Neural progenitor cell (in vitro differentiated cells): Measurements from ENCODE around the gene FRAS1. TPM values are rescaled to one million over a fixed set of nuclear protein-coding genes. Genes with fewer than 3 reads are reported as not detected.

Experiments
- DNase-seq: peaks from one replicate; pipeline ENCODE4 v3.0.0-alpha.2; 2016; ENCODE audit warnings: low spot score
- H2AFZ ChIP-seq: fragments of 200-600 bp; sonication (generic); replicated peaks from 2 replicates; pipeline ENCODE4 v1.6.1; 2016; ENCODE audit warnings: antibody characterized with exemption
- H3F3A ChIP-seq: fragments of 200-600 bp; sonication (generic); 2 replicates; pipeline ENCODE4 v1.6.1; 2016; ENCODE audit warnings: antibody characterized with exemption, low read depth
- H3K27ac ChIP-seq: fragments of 200-600 bp; sonication (generic); 2 replicates; pipeline ENCODE4 v1.5.1; 2016; ENCODE audit warnings: mild to moderate bottlenecking
- H3K27me3 ChIP-seq: fragments of 200-600 bp; sonication (generic); 2 replicates; pipeline ENCODE4 v1.6.1; 2016; ENCODE audit warnings: mild to moderate bottlenecking, moderate library complexity
- H3K36me3 ChIP-seq: fragments of 200-600 bp; sonication (generic); 2 replicates; pipeline ENCODE4 v1.5.1; 2016
- H3K4me1 ChIP-seq: fragments of 200-600 bp; sonication (generic); 2 replicates; pipeline ENCODE4 v1.6.1; 2016; ENCODE audit warnings: mixed run types
- H3K4me2 ChIP-seq: fragments of 200-600 bp; sonication (generic); 2 replicates; pipeline ENCODE4 v1.6.1; 2016
- H3K4me3 ChIP-seq: fragments of 200-600 bp; sonication (generic); 2 replicates; pipeline ENCODE4 v1.5.1; 2016
- H3K79me2 ChIP-seq: fragments of 200-600 bp; sonication (generic); 2 replicates; pipeline ENCODE4 v1.6.1; 2016; ENCODE audit warnings: low read depth
- H3K9ac ChIP-seq: fragments of 200-600 bp; sonication (generic); 2 replicates; pipeline ENCODE4 v1.6.1; 2016
- H3K9me3 ChIP-seq: fragments of 200-600 bp; sonication (generic); 2 replicates; pipeline ENCODE4 v1.5.1; 2016; ENCODE audit warnings: low read depth
- H4K20me1 ChIP-seq: fragments of 200-600 bp; sonication (generic); 2 replicates; pipeline ENCODE4 v1.6.1; 2016; ENCODE audit warnings: low read depth
- H3K27ac Mint-ChIP-seq: 3 replicates; pipeline ENCODE4 v1.8.0; 2021; ENCODE audit warnings: mixed read lengths
- H3K27me3 Mint-ChIP-seq: 2 replicates; pipeline ENCODE4 v1.8.0; 2022; ENCODE audit warnings: low read depth, mild to moderate bottlenecking, inconsistent platforms, moderate library complexity, mixed read lengths; ENCODE audit not compliant: insufficient read depth
- H3K36me3 Mint-ChIP-seq: 3 replicates; pipeline ENCODE4 v1.8.0; 2021; ENCODE audit warnings: mixed read lengths
- H3K4me1 Mint-ChIP-seq: 3 replicates; pipeline ENCODE4 v1.8.0; 2021; ENCODE audit warnings: mixed read lengths
- H3K4me3 Mint-ChIP-seq: 3 replicates; pipeline ENCODE4 v1.8.0; 2021; ENCODE audit warnings: mild to moderate bottlenecking, moderate library complexity, mixed read lengths
- H3K9me3 Mint-ChIP-seq: 3 replicates; pipeline ENCODE4 v1.8.0; 2020; ENCODE audit warnings: mixed read lengths
- EZH2 ChIP-seq: fragments of 200-600 bp; sonication (generic); IDR thresholded peaks from 2 replicates; pipeline ENCODE4 v1.6.1; 2017; ENCODE audit warnings: antibody characterized with exemption, mild to moderate bottlenecking, moderate library complexity
- EZH2phosphoT487 ChIP-seq: fragments of 200-600 bp; sonication (generic); IDR thresholded peaks from 2 replicates; pipeline ENCODE4 v1.6.1; 2017; ENCODE audit warnings: antibody characterized with exemption
- total RNA-seq: library from RNA; depleted of rRNA; stranded (reverse); fragments of >200 nt; gene quantifications from 2 replicates; pipeline ENCODE4 v1.2.3, GENCODE V29; 2015; ENCODE audit warnings: low replicate concordance
- TF ChIP-seq, protein P1 (sequence below): fragments of 200-600 bp; sonication (generic); IDR thresholded peaks from 2 replicates; pipeline ENCODE4 v1.5.1; 2017; ENCODE audit warnings: antibody characterized with exemption, mild to moderate bottlenecking

The FRAS1 gene
- total RNA-seq, 1 donor from 2014 or later: 21.3 TPM

DNA sequence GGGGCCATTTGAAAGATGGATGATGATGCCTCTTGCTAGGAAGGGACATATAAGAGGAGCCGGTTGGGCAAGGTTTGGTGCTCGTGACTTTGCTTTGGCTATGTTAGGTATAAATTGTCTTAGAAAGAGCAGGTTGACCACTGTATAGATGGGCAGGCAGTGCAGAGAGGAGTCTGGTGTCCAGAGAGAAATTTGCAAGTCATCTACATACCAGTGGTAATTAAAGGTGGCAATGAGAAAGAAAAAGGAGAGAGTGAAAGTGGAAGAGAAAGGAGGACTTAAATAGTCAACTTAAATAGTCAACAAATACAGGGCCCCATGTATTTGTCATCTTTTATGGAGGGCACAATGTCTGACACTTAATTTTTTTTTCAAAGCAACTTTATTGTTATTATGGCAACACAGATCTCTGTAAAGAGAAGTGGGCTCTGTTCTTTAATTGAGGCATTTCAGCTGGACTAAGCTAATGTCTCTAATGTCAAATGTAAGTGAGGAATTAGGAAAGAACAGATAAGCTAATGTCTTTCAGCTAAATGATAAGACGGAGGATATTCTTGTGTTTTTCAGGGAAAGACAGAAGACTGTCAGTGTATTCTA, 419.1 kb downstream of the FRAS1 start:
- Histone ChIP-seq H3K9ac (no peak overlapping the region), H3K4me1 (no peaks in the 10 kb centered on the region), H4K20me1 (no peaks in the 10 kb centered on the region), H3K4me3 (no peak overlapping the region), H2AFZ (no peak overlapping the region), H3K27me3 (no peaks in the 10 kb centered on the region), H3K36me3 (no peaks in the 10 kb centered on the region), H3K27ac (no peak overlapping the region), H3K9me3 (no peaks in the 10 kb centered on the region), H3K79me2 (no peaks in the 10 kb centered on the region), H3K4me2 (no peak overlapping the region), H3F3A (no peaks in the 10 kb centered on the region)
- peaks cover 3% of the 10 kb centered on the region for H3K27me3 Mint-ChIP-seq
- H3K27ac Mint-ChIP-seq: no peak overlapping the region
- DNase-seq: no peak
- H3K9me3 Mint-ChIP-seq: no peaks in the 10 kb centered on the region
- H3K4me1 Mint-ChIP-seq: no peaks in the 10 kb centered on the region
- peaks cover 5% of the 10 kb centered on the region for H3K36me3 Mint-ChIP-seq
- no peak overlapping the region for H3K4me3 Mint-ChIP-seq
- no peak for TF ChIP-seq EZH2phosphoT487
- TF ChIP-seq, protein P1, sequence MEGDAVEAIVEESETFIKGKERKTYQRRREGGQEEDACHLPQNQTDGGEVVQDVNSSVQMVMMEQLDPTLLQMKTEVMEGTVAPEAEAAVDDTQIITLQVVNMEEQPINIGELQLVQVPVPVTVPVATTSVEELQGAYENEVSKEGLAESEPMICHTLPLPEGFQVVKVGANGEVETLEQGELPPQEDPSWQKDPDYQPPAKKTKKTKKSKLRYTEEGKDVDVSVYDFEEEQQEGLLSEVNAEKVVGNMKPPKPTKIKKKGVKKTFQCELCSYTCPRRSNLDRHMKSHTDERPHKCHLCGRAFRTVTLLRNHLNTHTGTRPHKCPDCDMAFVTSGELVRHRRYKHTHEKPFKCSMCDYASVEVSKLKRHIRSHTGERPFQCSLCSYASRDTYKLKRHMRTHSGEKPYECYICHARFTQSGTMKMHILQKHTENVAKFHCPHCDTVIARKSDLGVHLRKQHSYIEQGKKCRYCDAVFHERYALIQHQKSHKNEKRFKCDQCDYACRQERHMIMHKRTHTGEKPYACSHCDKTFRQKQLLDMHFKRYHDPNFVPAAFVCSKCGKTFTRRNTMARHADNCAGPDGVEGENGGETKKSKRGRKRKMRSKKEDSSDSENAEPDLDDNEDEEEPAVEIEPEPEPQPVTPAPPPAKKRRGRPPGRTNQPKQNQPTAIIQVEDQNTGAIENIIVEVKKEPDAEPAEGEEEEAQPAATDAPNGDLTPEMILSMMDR: no peak
- TF ChIP-seq EZH2: no peak

DNA sequence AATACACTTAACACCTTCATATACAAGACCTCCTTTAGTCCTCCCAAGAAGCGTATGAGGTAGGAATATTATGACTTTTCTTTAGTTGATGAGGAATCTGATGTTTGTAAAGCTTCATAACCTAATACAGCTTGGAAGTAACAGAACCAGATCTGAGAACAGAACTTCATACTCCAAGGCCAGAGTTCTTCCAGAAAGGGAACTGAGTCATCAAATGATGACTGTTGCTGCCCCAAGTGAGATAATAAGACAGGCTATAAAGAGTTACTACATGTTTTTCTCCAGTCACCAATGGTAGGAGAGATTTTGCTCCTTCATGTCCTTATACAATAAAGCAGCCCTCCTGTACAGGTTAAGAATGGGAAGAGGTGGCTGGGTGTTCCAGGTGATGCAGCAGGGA, 420.2 kb downstream of the FRAS1 start:
- Mint-ChIP-seq H3K27ac (no peak overlapping the region), H3K4me3 (no peak overlapping the region), H3K36me3 (peaks cover 7% of the 10 kb centered on the region), H3K27me3 (peaks cover 3% of the 10 kb centered on the region), H3K4me1 (no peaks in the 10 kb centered on the region), H3K9me3 (no peaks in the 10 kb centered on the region)
- Histone ChIP-seq H3K4me1 (no peaks in the 10 kb centered on the region), H3K4me2 (no peak overlapping the region), H3F3A (no peaks in the 10 kb centered on the region), H3K27ac (no peak overlapping the region), H2AFZ (no peak overlapping the region), H4K20me1 (no peaks in the 10 kb centered on the region), H3K9ac (no peak overlapping the region), H3K27me3 (no peaks in the 10 kb centered on the region), H3K4me3 (no peak overlapping the region), H3K36me3 (no peaks in the 10 kb centered on the region), H3K9me3 (no peaks in the 10 kb centered on the region), H3K79me2 (no peaks in the 10 kb centered on the region)
- TF ChIP-seq EZH2phosphoT487: no peak
- no peak for DNase-seq

DNA sequence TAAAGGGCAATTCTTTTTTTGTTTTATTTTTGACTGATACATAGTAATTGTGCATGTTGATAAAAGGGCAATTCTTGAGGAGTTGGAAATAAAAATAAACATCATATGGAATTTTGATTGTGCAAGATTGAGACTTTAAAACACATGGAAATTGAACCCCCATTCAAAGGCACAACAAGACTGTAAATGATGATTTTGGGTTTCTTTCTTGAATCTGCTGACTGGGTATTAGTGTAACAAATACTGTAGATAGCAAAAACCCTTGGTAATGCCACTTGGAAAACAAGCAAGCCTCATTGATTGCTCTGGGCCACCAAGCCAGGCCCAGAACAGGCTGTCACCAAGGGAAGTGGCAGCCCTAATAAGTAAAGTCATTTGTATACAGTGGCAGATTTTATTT, 421.4 kb downstream of the FRAS1 start:
- Mint-ChIP-seq H3K4me1 (no peaks in the 10 kb centered on the region), H3K27me3 (peaks cover 3% of the 10 kb centered on the region), H3K36me3 (peaks cover 10% of the 10 kb centered on the region), H3K9me3 (no peaks in the 10 kb centered on the region), H3K27ac (no peak overlapping the region), H3K4me3 (no peak overlapping the region)
- no peak overlapping the region for H3K4me2 ChIP-seq
- no peak for DNase-seq
- H3F3A ChIP-seq: no peaks in the 10 kb centered on the region
- H3K9ac ChIP-seq: no peak overlapping the region
- TF ChIP-seq EZH2phosphoT487 (no peak), EZH2 (no peak)
- TF ChIP-seq, protein P1: no peak
- no peaks in the 10 kb centered on the region for H3K36me3 ChIP-seq
- no peak overlapping the region for H3K4me3 ChIP-seq
- H2AFZ ChIP-seq: no peak overlapping the region
- no peaks in the 10 kb centered on the region for H3K27me3 ChIP-seq
- H3K9me3 ChIP-seq: no peaks in the 10 kb centered on the region
- no peaks in the 10 kb centered on the region for H4K20me1 ChIP-seq
- H3K4me1 ChIP-seq: no peaks in the 10 kb centered on the region
- no peaks in the 10 kb centered on the region for H3K79me2 ChIP-seq
- no peak overlapping the region for H3K27ac ChIP-seq

DNA sequence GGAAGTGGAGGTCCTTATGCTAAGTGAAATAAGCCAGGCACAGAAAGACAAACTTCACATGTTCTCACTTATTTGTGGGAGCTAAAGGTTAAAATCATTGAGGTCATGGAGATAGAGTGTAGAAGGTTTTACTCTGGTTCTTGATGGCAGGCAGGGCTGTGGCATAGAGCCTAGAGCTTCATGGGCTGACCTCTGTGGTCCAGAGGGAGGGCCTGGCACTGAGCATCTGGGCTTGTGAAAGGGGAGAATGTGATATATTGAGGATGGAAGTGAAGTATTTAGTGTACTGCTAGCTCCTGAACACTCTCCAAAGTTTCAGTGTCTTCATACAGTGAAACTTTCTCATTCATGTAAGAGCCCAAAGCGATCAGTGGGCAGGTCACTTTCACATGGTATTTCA, 423.2 kb downstream of the FRAS1 start:
- Histone ChIP-seq H3K79me2 (no peaks in the 10 kb centered on the region), H3K4me3 (no peak overlapping the region), H3K9me3 (no peaks in the 10 kb centered on the region), H3K4me1 (no peaks in the 10 kb centered on the region), H2AFZ (no peak overlapping the region), H3K27ac (no peak overlapping the region), H3K27me3 (no peaks in the 10 kb centered on the region), H3K9ac (no peak overlapping the region), H3F3A (no peaks in the 10 kb centered on the region), H4K20me1 (no peaks in the 10 kb centered on the region), H3K36me3 (no peaks in the 10 kb centered on the region), H3K4me2 (no peak overlapping the region)
- no peak overlapping the region for H3K4me3 Mint-ChIP-seq
- TF ChIP-seq EZH2phosphoT487 (no peak), EZH2 (no peak)
- TF ChIP-seq, protein P1: no peak
- H3K27ac Mint-ChIP-seq: no peak overlapping the region
- peaks cover 2% of the 10 kb centered on the region for H3K4me1 Mint-ChIP-seq
- no peak for DNase-seq
- peaks cover 10% of the 10 kb centered on the region for H3K36me3 Mint-ChIP-seq
- no peaks in the 10 kb centered on the region for H3K9me3 Mint-ChIP-seq
- peaks cover 3% of the 10 kb centered on the region for H3K27me3 Mint-ChIP-seq
